HG02852 (cell line): ENCODE measurements around the gene THBS1.

ENCODE experiments used
- ATAC-seq: cut with Tn5 transposase; IDR thresholded peaks from one replicate; pipeline ENCODE4 v1.9.1; 2021; ENCODE audit warnings: mild to moderate bottlenecking, moderate library complexity; ENCODE audit not compliant: unreplicated experiment

The THBS1 gene

GRCh38 chr15:39573287-39573686, 7.6 kb upstream of the THBS1 start:
- no peak for ATAC-seq

- no peak for ATAC-seq
Measured at GRCh38 chr15:39573844-39574243, 7.0 kb upstream of the THBS1 start.

GRCh38 chr15:39574427-39574826, 6.5 kb upstream of the THBS1 start:
- no peak for ATAC-seq

- no peak for ATAC-seq
Measured at GRCh38 chr15:39575180-39575579, 5.7 kb upstream of the THBS1 start.

- ATAC-seq, result no peak
Measured at GRCh38 chr15:39578851-39579486, 1.9 kb upstream of the THBS1 start.

- ATAC-seq, result no peak
Measured at GRCh38 chr15:39579487-39580116, 1.3 kb upstream of the THBS1 start.

- ATAC-seq, result peak; percentile 89
Measured at GRCh38 chr15:39580117-39580484, 778 bp upstream of the THBS1 start.

GRCh38 chr15:39581242-39581792, 438 bp downstream of the THBS1 start:
- ATAC-seq, result peak; percentile 4

- no peak for ATAC-seq
Measured at GRCh38 chr15:39581793-39582285, 960 bp downstream of the THBS1 start.

GRCh38 chr15:39582286-39582976, 1.6 kb downstream of the THBS1 start:
- no peak for ATAC-seq

- no peak for ATAC-seq
Measured at GRCh38 chr15:39582977-39583595, 2.2 kb downstream of the THBS1 start.

- ATAC-seq, result no peak
Measured at GRCh38 chr15:39583596-39584265, 2.9 kb downstream of the THBS1 start.

GRCh38 chr15:39584266-39584659, 3.4 kb downstream of the THBS1 start:
- no peak for ATAC-seq

GRCh38 chr15:39584662-39585388, 3.9 kb downstream of the THBS1 start:
- ATAC-seq, result no peak

GRCh38 chr15:39585389-39585841, 4.5 kb downstream of the THBS1 start:
- no peak for ATAC-seq

- no peak for ATAC-seq
Measured at GRCh38 chr15:39585871-39586301, 5.0 kb downstream of the THBS1 start.

- ATAC-seq, result no peak
Measured at GRCh38 chr15:39586387-39587095, 5.7 kb downstream of the THBS1 start.

GRCh38 chr15:39587096-39587721, 6.3 kb downstream of the THBS1 start:
- no peak for ATAC-seq
